HepG2 (cell line): Measurements from ENCODE around the gene TWNK. TPM values are rescaled to one million over a fixed set of nuclear protein-coding genes. Genes with fewer than 3 reads are reported as not detected.
A peak's percentile ranks its signal among the peaks of the same experiment; 100 is the strongest.

Source experiments
- DMTF1 ChIP-seq: sonication (generic); formaldehyde crosslinking; IDR thresholded peaks from 2 replicates; pipeline ENCODE4 v1.4.0; 2020; ENCODE audit warnings: mild to moderate bottlenecking, missing genetic modification reagents
- FLYWCH1 ChIP-seq: sonication (generic); formaldehyde crosslinking; IDR thresholded peaks from 2 replicates; pipeline ENCODE4 v1.8.1; 2023; ENCODE audit warnings: mild to moderate bottlenecking, missing genetic modification reagents
- KLF13 ChIP-seq: sonication (generic); formaldehyde crosslinking; IDR thresholded peaks from 2 replicates; pipeline ENCODE4 v1.4.0; 2020; ENCODE audit warnings: mild to moderate bottlenecking, missing genetic modification reagents
- MTF1 ChIP-seq: sonication (generic); formaldehyde crosslinking; IDR thresholded peaks from 2 replicates; pipeline ENCODE4 v1.5.0; 2020; ENCODE audit warnings: missing genetic modification reagents
- POLR2AphosphoS5 ChIP-seq: IDR thresholded peaks from 2 replicates; pipeline ENCODE4 v1.6.1; 2012; ENCODE audit warnings: low read depth, low read length
- POLR2G ChIP-seq: fragments of 200-400 bp; formaldehyde crosslinking; IDR thresholded peaks from 2 replicates; pipeline ENCODE4 v1.6.1; 2018; ENCODE audit warnings: mild to moderate bottlenecking, low read depth, low read length, moderate library complexity
- REPIN1 ChIP-seq: sonication (generic); formaldehyde crosslinking; IDR thresholded peaks from 2 replicates; pipeline ENCODE4 v1.8.0; 2022; ENCODE audit warnings: missing genetic modification reagents, low read depth, mild to moderate bottlenecking, borderline replicate concordance
- SCMH1 ChIP-seq: sonication (generic); formaldehyde crosslinking; IDR thresholded peaks from 2 replicates; pipeline ENCODE4 v1.9.0; 2021; ENCODE audit warnings: missing genetic modification reagents, mild to moderate bottlenecking, borderline replicate concordance
- SIX1 ChIP-seq: sonication (generic); formaldehyde crosslinking; IDR thresholded peaks from 2 replicates; pipeline ENCODE4 v1.4.0; 2020; ENCODE audit warnings: missing genetic modification reagents, borderline replicate concordance
- SOX5 ChIP-seq: IDR thresholded peaks from 2 replicates; pipeline ENCODE4 v1.6.1; 2016; ENCODE audit warnings: borderline replicate concordance
- XRCC5 ChIP-seq: fragments of 200-400 bp; formaldehyde crosslinking; optimal IDR thresholded peaks from 2 replicates; pipeline ENCODE3; 2017; ENCODE audit warnings: mild to moderate bottlenecking, low read length
- ZBTB7B ChIP-seq: sonication (generic); formaldehyde crosslinking; IDR thresholded peaks from 2 replicates; pipeline ENCODE4 v1.4.0; 2020; ENCODE audit warnings: missing genetic modification reagents
- ZFAT ChIP-seq: sonication (generic); formaldehyde crosslinking; conservative IDR thresholded peaks from 2 replicates; pipeline ENCODE4 v1.8.1; 2023; ENCODE audit warnings: missing genetic modification reagents, inconsistent platforms
- ZFP36L1 ChIP-seq: sonication (generic); formaldehyde crosslinking; IDR thresholded peaks from 2 replicates; pipeline ENCODE4 v1.8.0; 2022; ENCODE audit warnings: mild to moderate bottlenecking, missing genetic modification reagents, moderate library complexity
- ZHX2 ChIP-seq, 2 experiments: sonication (generic) in 1 of 2; formaldehyde crosslinking in 1 of 2; IDR thresholded peaks; 2 replicates each; pipeline versions ENCODE4 v1.6.1 to v1.9.0; 2014 to 2022; ENCODE audit warnings: antibody characterized with exemption in 1 of 2, borderline replicate concordance in 1 of 2, inconsistent platforms in 1 of 2, low read depth in 1 of 2, missing genetic modification reagents in 1 of 2
- ZNF251 ChIP-seq: sonication (generic); formaldehyde crosslinking; IDR thresholded peaks from 2 replicates; pipeline ENCODE4 v1.9.0; 2021; ENCODE audit warnings: mild to moderate bottlenecking, missing genetic modification reagents
- ZNF263 ChIP-seq: sonication (generic); formaldehyde crosslinking; IDR thresholded peaks from 2 replicates; pipeline ENCODE4 v1.4.0; 2020; ENCODE audit warnings: missing genetic modification reagents
- ZNF337 ChIP-seq: sonication (generic); formaldehyde crosslinking; IDR thresholded peaks from 2 replicates; pipeline ENCODE4 v1.5.1; 2020; ENCODE audit warnings: missing genetic modification reagents, low read depth, mild to moderate bottlenecking, borderline replicate concordance
- ZNF530 ChIP-seq: sonication (generic); formaldehyde crosslinking; IDR thresholded peaks from 2 replicates; pipeline ENCODE4 v1.5.0; 2020; ENCODE audit warnings: low read depth, mild to moderate bottlenecking, missing genetic modification reagents
- ZNF766 ChIP-seq: sonication (generic); formaldehyde crosslinking; IDR thresholded peaks from 2 replicates; pipeline ENCODE4 v1.5.0; 2020; ENCODE audit warnings: missing genetic modification reagents, borderline replicate concordance
- polyA plus RNA-seq, 8 experiments: library from polyadenylated mRNA; depleted of rRNA in 3 of 8; stranded (reverse) in 7 of 8; unstranded in 1 of 8; fragments of >200 nt; fragmentation: Illumina TruSeq in 4 of 8; extraction: Trizol in 4 of 8; gene quantifications; 2 replicates each; pipeline versions ENCODE4 v1.2.1 to v1.2.3, GENCODE V29; 2011 to 2016; ENCODE audit warnings: low read depth in 4 of 8, missing spikeins in 1 of 8, mixed read lengths in 1 of 8; ENCODE audit not compliant: insufficient read depth in 1 of 8
- total RNA-seq, 5 experiments: library from RNA; depleted of rRNA; stranded (reverse); fragments of >200 nt; fragmentation: Illumina TruSeq; extraction: Trizol; gene quantifications; 2 replicates each; pipeline ENCODE4 v1.2.3, GENCODE V29; 2016; ENCODE audit warnings: low read depth in 1 of 5
- TF ChIP-seq, protein P1 (sequence below): sonication (generic); formaldehyde crosslinking; conservative IDR thresholded peaks from 2 replicates; pipeline ENCODE4 v1.8.1; 2023; ENCODE audit warnings: missing genetic modification reagents

TWNK gene
- total and polyA plus RNA-seq, 2 of the 13 experiments (the other 11 are each of a cell fraction or from before 2014, with no cell fraction given): 10.7 to 16.5 TPM

DNA sequence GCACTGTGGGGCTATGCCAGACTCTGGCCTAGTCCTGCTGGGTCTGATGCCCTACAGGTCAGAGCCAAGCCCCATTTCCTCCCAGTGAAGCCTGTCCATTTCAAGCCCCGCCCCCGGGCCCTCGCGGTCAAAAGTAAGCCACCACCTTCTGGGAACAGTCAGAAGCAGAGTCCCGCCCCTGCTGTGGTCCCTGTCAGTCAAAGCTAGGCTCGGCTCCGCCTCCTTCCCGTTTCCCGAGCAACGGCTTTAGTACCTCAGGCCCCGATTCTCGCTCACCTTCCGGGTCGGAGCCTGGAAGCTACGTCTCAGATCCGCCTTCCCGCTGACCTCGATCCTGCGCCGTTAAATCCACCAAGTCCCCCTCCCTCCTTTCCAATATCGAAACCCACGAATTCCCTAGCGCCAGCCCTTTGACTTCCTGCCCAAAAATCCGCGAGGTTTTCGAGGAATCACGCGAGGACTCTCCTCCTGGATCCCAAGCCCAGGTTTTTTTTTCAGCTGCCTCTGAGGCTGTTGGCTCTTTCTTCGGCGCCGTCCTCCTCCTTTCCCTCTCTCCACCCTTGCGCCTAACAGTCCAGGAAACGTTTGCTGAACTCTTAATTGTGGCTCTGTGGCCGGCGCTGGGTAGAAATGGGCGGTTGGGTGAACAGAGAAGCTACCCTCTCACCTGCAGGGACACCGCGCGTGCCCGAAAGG lies 55.5 kb downstream of the TWNK start (continued):
- peak; percentile 87 for TF ChIP-seq POLR2G
- no peak for TF ChIP-seq KLF13 (CRISPR knock-in tag)
- TF ChIP-seq ZNF263: no peak
- 0 out of 2 replicates have a peak, but pooled peaks have one; percentile 24 for TF ChIP-seq SOX5 (CRISPR knock-in tag)
- TF ChIP-seq FLYWCH1: no peak
- TF ChIP-seq ZFP36L1 (CRISPR knock-in tag): no peak
- no peak for TF ChIP-seq ZNF766 (CRISPR knock-in tag)
- no peak for TF ChIP-seq REPIN1
- TF ChIP-seq ZNF530 (CRISPR knock-in tag): no peak
- no peak for TF ChIP-seq ZFAT (CRISPR knock-in tag)
- TF ChIP-seq, protein P1, sequence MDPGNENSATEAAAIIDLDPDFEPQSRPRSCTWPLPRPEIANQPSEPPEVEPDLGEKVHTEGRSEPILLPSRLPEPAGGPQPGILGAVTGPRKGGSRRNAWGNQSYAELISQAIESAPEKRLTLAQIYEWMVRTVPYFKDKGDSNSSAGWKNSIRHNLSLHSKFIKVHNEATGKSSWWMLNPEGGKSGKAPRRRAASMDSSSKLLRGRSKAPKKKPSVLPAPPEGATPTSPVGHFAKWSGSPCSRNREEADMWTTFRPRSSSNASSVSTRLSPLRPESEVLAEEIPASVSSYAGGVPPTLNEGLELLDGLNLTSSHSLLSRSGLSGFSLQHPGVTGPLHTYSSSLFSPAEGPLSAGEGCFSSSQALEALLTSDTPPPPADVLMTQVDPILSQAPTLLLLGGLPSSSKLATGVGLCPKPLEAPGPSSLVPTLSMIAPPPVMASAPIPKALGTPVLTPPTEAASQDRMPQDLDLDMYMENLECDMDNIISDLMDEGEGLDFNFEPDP (CRISPR knock-in tag): no peak
- no peak for TF ChIP-seq ZHX2 (IDR thresholded peaks at IDR 0.05; ENCODE audit: low read depth)
- no peak for TF ChIP-seq ZHX2 (CRISPR knock-in tag; IDR thresholded peaks at IDR 0.05; ENCODE audit: borderline replicate concordance)
- no peak for TF ChIP-seq DMTF1 (CRISPR knock-in tag)
- TF ChIP-seq SIX1: no peak
- no peak for TF ChIP-seq ZBTB7B (CRISPR knock-in tag)
- no peak for TF ChIP-seq MTF1
- no peak for TF ChIP-seq ZNF251 (CRISPR knock-in tag)
- no peak for TF ChIP-seq SCMH1 (CRISPR knock-in tag)
- no peak for TF ChIP-seq ZNF337 (CRISPR knock-in tag)
- TF ChIP-seq XRCC5: no peak
- peak; percentile 79 for TF ChIP-seq POLR2AphosphoS5
